Muscle of arm (tissue), 12 donors: Measurements from ENCODE around the gene SLBP. TPM values are rescaled to one million over a fixed set of nuclear protein-coding genes. Genes with fewer than 3 reads are reported as not detected.

Experiments
- DNase-seq: peaks from one replicate; pipeline ENCODE4 v3.0.0-alpha.2; 2013
- polyA plus RNA-seq, 12 donors: library from polyadenylated mRNA; unstranded; fragments of 120-200 nt; gene quantifications; one replicate each; pipeline ENCODE4 v1.2.1, GENCODE V29; 2013; ENCODE audit not compliant: insufficient read length in 12 of 12

Gene SLBP
- polyA plus RNA-seq, 12 donors, result 32.0 to 57.2 (median 38.6) TPM; not detected in 1

DNA sequence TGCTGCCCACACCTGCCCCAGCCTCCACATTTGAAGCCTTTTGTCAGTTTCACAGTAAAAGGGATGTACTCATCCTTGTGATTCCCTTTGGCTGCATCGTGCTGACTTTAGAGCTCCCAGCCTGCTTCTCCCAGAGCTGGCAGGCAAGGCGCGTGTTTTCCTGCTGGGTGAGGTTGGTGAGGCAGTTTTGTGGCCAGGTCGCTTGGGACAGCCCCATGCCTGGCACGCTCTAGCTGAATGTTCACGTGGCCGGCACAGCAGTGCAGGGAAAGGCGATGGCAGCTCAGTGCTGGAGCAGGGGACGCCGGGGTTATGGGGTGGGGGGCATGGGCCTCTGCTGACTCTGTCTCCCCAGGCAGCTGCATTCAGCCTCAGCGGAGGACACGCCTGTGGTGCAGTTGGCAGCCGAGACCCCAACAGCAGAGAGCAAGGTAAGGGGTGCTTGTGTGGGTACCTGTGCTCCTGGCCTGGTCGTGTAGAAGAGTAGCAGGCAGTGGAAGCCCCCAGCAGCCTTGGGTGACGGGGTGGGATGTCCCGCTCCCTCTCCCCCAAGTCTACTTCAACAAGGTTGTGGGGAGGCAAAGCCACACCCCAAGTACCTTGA, 18.5 kb upstream of the SLBP start:
- DNase-seq, result no peak

DNA sequence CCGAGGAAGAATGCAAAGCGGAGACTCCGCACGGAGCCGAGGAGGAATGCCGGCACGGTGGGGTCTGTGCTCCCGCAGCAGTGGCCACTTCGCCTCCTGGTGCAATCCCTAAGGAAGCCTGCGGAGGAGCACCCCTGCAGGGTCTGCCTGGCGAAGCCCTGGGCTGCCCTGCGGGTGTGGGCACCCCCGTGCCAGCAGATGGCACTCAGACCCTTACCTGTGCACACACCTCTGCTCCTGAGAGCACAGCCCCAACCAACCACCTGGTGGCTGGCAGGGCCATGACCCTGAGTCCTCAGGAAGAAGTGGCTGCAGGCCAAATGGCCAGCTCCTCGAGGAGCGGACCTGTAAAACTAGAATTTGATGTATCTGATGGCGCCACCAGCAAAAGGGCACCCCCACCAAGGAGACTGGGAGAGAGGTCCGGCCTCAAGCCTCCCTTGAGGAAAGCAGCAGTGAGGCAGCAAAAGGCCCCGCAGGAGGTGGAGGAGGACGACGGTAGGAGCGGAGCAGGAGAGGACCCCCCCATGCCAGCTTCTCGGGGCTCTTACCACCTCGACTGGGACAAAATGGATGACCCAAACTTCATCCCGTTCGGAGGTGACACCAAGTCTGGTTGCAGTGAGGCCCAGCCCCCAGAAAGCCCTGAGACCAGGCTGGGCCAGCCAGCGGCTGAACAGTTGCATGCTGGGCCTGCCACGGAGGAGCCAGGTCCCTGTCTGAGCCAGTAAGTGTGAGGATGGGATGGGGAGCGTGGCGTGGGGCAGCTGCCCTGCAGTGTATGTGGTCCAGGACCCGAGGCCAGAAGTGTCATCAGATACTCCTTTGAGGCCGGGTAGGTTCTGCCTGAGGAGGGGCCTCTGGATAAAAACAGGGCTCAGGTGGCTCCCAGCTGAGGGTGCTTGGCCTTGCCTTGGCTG, 16.2 kb upstream of the SLBP start:
- no peak for DNase-seq

DNA sequence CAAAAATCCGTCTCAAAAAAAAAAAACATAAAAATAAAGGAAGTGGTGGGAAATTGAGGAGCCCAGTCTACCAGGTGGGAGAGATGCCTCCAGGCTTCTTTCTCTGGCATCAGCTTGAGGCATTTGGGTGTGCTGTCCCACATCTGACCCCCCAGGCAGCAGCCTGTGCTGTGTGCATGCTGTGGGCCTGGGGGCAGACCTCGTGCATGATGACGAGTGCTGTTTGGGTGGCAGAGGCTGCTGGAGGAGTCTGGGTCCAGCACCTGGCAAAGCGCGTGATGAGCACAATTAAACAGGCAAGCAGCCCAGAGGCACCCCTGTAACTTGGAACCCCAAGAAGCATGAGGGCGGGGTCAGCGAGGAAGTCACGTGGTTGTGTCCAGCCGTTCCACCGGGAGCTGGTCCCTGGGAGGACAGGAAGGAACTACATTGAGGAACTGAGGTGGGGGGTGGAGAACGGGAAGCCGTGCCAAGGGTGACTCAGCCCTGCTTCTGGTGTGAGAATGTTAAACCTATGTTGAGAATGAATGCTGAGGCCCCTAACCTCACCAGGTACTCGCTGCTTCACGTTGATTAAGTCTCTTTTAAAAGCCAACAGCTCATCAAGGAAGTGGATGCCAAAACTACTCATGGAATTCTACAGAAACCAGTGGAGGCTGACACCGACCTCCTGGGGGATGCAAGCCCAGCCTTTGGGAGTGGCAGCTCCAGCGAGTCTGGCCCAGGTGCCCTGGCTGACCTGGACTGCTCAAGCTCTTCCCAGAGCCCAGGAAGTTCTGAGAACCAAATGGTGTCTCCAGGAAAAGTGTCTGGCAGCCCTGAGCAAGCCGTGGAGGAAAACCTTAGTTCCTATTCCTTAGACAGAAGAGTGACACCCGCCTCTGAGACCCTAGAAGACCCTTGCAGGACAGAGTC, 15.3 kb upstream of the SLBP start:
- DNase-seq, result no peak

DNA sequence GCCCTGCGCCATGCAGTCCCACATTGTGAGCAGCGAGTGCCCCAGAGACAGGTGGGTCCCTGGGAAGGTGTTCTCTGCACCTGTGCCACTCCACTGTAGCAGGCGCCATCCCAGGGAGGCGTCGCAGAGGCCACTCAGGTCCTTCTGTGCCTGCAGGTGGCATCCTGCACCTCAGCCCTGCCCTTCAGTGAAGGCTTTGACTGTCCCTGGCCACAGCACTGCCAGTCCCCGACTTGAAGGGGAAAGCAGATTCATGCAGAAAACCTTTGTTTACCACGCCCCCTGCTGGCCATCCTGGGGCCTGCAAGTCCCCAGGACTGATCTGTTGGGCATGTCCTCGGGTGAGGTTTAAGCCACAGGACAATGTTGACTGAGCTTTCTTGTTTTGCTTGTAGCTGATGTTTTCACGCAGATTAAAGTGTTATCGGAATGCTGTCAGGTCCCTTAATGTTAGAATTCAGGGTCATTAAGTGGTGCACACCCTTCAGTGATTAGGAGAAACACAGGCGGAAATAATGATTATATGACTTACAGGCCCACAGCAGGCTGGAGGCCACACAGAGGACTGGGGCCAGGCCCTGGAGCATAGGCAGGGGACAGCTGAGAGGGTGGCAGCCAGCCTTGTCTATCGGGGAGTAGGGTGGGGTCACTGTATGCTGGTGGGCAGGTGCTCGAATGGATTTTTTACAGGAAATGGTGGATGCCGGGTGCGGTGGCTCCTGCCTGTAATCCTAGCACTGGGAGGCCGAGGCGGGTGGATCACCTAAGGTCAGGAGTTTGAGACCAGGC, 14.2 kb upstream of the SLBP start:
- DNase-seq, result peak; percentile 88

DNA sequence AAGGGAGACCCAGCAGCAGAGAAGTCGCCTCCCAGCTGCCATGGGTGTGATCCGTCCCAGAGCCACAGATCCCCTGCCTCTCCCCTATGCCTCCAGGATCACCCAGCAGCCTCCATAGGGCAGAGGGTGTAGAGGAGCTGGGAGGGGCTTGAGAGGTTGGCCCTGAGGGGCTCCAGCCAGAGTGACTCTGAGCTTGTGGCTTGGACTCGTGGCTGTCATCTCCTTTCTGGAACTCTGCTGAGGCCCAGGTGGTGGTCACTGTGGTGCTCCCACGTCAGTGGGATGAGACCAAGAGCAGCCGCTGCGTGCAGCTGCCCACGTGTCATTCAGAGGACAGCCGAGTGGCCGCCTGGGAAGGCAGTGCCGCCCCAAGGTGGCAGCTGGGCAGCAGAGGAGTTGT, 13.4 kb upstream of the SLBP start:
- no peak for DNase-seq

DNA sequence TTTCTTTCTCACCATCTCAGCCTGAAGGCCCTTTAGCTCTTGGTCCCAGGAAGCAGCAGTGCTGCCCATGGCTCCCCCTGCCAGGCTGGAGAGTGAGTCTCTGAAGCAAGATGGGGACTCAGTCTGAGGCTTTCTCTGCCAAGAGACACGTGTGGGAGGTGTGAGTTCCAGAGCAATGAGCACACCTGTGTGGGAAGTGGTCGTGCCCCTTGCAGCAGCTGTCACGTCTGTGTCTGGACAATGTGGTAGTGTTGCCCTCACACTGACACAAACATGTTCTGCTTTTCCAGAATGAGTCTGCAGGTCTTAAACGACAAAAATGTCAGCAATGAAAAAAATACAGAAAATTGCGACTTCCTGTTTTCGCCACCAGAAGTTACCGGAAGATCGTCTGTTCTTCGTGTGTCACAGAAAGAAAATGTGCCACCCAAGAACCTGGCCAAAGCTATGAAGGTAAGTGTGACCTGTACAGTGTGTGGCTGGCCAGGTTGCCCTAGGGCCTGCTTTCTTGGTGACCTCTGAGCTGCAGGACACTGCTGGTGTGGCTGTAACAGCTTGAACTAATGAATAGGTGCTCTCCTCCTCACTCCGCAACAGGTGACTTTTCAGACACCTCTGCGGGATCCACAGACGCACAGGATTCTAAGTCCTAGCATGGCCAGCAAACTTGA, 11.1 kb upstream of the SLBP start:
- no peak for DNase-seq

DNA sequence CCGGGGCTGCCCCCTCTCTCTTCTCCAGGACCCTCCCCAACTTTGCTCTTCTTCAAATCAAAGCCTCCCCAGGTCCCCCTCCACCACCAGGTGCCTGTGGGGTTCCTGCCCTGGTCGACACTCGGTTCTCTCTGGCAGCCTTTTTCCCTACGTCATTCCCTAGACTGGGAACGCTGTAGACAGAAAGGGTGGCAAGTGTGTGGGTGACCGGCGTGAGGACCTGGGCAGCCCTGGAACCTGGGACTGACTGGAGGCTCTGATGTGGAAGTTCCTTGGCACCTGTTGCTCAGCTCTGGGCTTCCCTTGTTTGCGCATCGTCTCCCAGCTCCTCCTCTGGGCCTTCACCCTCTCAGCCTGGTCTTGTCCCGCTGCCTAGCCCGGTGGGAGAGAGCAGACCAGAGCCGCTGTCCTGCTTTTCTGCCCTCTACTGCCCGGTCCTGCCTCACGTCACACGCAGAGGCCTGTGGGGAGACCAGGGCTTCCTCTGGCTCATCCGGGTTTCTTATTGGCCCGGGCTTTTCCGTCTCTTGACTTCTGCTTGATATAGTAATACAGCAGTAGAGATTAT, 10.5 kb upstream of the SLBP start:
- no peak for DNase-seq

DNA sequence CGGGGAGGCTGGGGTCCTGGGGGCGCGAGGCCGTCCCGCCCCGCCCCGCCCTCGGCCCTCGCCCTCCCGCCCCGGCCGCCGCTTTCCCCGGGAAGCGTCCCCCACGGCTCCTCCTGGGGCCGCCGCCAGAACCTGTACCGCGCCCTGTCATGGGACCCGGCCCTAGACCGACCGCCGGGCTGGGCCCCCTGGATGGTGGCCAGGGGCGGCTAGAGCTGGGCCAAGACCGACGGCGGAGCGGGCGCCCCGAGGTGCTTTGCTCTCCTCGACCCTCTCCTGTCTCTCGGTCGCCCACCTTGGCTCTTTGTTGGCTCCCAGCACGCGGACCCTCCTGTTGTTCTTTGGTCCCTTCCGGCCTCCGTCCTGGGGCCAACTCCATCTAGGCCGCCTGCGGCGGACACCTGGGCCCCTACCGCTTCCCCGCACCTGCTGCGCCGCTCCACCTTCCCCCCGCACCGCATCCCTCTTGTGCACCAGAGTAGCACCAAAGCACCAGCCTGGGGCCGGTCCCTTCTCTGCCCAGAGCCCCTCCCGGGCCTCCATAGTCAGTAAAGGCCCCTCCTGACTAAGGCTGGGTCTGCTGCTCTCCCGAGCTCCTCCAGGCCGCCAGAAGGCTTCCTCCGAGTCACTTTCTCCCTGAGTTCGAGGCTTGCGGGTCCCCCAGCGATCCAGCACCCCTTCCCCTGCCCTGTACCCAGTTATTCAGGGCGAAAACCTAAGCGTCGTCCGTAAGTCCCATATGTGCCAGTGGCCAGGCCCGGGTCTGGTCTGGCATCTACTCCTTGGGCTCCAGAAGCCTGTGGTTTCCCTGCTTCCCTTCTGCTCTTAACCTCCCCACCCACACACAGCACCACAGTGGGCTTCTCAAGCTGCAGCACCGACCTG, 9.8 kb upstream of the SLBP start:
- no peak for DNase-seq

DNA sequence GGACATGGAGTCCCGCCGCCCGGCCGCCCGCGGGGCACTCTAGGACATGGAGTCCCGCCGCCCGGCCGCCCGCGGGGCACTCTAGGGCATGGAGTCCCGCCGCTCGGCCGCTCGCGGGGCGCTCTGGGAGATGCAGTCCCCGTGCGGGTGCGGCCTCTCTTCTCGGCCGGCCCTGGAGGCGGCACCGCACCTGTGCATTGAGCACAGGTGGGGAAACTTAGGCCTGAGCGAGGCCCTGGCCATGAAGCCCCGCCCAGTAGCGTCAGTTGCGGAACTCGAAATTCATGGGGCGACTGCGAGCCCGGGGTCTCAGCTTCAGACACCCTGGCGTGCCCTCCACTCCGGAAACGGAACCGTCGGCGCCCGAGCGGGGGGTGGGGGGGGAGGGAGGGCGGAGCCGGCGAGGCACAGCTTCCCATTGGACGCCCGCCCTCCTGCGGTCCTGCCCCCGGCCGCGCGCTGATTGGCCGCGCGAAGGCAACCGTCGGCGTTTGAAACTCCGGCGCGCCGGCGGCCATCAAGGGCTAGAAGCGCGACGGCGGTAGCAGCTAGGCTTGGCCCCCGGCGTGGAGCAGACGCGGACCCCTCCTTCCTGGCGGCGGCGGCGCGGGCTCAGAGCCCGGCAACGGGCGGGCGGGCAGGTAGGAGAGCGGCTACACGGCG, 9.0 kb upstream of the SLBP start, which contains the start of the genes TACC3 and TMEM129:
TACC3 (plus strand) TSS at position 519 of the 663 bp plus-strand sequence. CDS start 1,901 bp downstream, outside the sequence.
TMEM129 (minus strand) TSS at position 321 of the 663 bp plus-strand sequence. CDS start 486 bp downstream, outside the sequence.
- DNase-seq, result peak; percentile 94

DNA sequence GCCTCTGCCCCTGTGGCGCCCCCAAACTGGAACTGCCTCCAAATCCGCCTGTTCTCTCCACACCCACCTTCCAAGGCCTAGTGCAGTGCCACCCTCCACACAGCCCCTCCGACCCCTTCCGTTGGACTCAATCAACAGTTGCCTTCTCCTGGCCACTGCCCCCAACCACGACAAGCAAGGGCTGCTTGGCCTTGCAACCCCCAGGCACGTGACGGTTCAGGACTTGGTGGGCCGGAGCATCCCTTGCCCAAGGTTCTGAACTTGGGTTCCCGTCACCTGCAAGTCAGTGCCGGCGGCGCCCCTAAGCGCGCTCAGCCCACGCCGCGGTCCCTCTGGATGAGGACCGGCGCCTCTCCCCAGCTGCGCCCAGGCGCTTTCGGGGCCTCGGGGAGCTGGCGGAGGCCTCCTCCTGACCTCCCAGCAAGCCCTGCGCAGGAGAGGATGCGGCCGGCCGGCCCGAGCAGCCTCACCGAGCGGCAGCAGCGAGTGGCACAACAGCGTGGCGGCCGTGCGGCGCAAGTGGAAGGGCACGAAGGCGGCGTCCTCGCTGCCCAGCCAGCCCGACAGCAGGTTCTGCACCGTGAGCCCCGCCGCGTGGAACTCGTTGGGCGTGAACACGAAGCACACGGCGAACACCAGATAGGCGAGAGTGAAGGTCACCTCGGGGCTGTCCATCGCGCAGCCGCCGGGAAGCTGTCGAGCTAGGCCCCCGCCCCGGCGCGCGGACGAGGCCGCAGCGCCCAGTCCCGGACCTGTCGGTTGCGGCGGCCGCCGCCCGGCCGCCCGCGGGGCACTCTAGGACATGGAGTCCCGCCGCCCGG, 8.3 kb upstream of the SLBP start:
- no peak for DNase-seq

DNA sequence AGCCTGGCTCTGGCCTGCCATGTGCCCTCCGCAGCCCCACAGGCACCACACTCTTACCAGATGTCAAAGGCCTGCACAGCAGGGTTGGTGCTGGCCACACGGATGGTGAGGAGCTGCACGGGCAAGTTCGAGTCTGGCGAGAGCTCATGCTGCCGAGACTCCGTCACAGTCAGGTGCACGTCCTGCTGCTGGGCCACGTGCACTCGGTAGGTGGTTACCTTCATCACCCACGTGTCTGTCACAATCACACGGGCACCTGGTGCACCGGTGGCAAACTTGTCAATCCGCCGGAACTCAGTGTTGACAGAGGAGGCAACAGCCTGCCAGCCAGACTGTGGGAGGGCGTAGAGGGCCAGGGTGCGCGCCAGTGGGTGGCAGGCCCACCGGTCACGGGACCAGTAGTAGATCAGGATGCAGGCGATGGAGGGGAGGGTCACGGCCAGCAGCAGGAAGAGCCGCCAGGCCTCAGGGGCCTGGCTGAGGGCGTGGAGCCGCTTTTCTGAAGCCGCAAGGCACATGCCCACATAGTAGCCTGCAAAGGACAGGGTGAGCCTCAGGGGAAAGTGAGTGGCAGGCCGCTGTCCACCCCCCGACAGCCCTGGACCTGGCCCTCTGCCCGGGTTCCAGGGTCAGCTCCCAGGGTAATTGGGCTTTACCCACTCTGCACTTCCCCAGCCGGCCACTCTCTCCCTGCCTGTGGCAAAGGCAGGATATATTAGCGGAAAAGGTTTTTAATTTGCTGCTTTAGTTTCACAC, 6.2 kb upstream of the SLBP start:
- DNase-seq, result no peak

DNA sequence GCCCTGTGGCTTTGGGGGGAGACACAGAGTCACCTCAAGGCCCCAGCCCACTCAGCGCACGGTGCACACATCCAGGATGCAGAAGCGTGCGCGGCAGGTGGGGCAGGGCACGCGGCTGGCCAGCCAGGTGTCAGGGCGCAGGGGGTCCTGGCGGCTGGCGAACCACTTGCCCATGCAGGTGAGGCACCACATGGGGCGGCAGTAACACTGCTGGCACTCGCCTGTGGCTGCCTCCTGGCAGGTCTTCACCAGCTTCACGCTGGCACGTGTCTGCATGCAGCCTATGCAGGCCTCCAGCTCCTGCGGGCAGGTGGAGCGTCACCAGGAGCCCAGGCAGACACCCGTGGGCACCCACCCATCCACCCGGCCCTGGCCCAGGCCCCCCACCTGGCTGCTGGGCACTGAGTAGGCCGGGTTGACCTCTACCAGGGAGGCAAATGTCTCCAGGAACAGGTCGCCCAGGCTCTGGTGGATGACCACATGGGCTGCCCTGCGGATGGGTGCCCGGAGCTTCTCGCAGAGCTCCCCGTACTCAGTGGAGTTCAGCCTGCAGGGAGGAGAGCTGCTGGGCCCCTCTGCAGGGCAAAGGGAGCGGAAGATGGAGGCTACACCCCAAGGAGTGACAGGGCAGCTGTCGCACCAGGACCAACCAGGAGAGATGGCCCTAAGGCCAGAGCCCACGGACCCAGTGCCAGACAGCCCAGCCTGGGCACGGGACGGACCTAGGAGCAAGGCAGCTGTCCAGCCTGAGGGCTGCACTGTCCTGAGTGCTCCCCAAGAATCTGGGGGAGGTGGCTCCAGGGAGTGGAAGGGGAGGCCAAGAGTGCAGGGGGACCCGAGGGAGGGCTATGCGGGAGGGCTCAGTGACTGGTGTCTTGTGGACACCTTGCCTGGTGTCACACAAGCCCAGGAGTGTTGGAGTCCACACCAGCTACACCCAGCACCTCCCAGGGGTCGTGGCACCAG, 5.3 kb upstream of the SLBP start:
- DNase-seq, result no peak

DNA sequence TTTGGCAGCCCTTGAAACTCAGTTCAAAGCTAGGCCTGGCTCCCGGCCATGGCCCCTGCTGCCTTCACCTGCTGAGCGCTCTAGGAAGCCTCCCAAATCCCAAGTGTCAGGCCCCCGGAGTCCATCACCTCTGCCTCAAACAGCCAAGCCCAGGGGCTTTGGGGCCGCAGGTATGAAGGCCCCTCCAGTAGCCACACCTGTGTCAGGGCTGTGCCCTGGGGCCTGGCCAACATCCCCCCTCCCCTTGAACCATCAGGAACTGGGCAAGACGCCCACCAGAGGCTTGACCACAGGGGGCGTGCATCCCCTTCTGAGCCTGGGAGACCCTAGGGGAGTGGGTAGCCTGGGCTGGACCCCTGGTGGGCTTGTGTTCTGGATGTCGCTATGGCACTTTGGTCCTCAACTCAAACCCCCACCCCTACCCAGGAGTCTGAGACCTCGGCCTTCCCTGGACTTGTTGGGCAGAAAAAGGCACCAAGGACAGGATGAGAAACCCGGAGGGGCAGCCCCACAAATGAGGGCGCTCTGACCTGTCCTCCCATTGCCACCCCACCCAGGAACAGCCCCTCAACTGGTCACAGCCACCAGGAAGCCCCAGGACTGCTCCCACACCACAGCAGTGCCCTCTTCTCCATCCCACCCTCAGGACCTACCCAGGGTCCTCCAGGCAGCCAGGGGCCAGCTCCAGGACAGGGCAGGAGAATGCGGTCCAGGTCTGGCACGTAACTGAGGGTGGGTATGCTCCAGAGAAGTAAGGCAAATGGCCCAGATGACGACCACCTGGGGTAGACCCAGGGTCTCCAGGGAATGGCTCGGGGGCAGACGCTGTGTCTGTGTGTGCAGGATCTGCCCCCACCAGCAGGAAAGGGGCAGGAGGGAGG, 4.2 kb upstream of the SLBP start:
- DNase-seq, result no peak

DNA sequence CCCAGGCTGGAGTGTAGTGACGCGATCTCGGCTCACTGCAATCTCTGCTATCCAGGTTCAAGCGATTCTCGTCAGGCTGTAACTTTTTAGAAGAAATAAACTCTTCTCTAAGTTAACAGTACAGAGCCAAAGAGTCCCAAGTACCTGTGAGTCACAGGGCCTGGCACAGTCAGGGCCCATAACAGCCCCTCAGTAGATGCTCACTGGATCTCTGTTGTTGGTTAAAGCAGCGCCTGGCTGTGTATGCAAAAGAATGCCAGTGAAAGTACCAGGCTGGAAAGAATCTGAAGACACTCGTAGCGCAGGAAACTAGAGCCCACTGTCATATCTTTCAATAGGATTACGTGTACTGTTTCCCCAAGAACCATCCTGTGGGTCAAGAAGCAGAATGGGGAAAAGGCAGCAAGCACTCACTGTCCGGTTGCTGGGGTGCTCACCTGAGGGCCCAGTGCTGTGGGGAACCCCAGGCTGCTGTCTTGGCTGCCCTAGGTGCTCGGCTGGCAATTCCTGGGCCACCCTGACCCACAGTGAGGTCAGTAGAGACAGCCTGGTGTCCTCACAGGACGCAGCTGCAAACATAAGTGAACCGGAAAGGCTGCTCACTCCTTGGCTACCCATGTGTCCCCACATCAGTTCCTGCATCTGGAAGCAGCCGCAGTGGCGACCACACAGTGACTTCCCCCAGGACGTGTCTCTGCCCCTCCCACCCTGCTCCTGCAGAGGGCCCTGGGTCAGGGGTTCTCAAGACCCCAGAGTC, 3.1 kb upstream of the SLBP start:
- DNase-seq, result no peak
